ENCODE results near the gene KIZ. TPM values are rescaled to one million over a fixed set of nuclear protein-coding genes. Genes with fewer than 3 reads are reported as not detected.

KIZ gene
- total and polyA plus RNA-seq, 3 donors from 2014 or later, result 41.4 to 76.7 (median 73.3) TPM

DNA sequence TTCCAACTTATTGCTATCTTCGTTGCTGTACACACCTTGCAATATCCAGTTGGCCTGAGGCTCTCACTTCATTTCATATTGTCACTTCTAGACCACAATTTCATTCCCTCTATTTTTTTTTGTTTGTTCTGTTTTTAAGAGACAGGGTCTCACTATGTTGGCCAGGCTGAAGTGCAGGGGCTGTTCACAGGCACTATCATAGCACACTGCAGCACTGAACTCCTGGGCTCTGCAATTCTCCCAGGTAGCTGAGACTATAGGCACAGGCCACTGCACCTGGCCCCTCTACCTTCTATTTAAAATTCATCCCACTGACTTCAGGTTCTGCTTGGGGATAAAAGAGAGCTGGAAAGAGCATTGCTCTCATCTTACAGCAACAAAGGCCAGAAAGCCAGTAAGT, 15.1 kb upstream of the KIZ start:
- H3K27me3 ChIP-seq, result no peaks in the 10 kb centered on the region
- TF ChIP-seq POLR2A (IDR thresholded peaks at IDR 0.05), result no peak
- TF ChIP-seq, protein P1, sequence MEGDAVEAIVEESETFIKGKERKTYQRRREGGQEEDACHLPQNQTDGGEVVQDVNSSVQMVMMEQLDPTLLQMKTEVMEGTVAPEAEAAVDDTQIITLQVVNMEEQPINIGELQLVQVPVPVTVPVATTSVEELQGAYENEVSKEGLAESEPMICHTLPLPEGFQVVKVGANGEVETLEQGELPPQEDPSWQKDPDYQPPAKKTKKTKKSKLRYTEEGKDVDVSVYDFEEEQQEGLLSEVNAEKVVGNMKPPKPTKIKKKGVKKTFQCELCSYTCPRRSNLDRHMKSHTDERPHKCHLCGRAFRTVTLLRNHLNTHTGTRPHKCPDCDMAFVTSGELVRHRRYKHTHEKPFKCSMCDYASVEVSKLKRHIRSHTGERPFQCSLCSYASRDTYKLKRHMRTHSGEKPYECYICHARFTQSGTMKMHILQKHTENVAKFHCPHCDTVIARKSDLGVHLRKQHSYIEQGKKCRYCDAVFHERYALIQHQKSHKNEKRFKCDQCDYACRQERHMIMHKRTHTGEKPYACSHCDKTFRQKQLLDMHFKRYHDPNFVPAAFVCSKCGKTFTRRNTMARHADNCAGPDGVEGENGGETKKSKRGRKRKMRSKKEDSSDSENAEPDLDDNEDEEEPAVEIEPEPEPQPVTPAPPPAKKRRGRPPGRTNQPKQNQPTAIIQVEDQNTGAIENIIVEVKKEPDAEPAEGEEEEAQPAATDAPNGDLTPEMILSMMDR (IDR thresholded peaks at IDR 0.05), result no peak
- H3K4me1 ChIP-seq, result no peaks in the 10 kb centered on the region
- H3K27ac ChIP-seq, result no peak overlapping the region
- intact Hi-C loops (cut with DNase I; ENCODE audit: low total_unique reads), result no loop called here
- no peaks in the 10 kb centered on the region for H3K9me3 ChIP-seq
- H3K36me3 ChIP-seq (ENCODE audit: low read depth, missing control alignments), result no peaks in the 10 kb centered on the region
- DNase-seq, result no peak
- WGBS, 2 donors, result 81 to 98% methylated on average over 1 of the region's 1 CpG
- H3K4me3 ChIP-seq, result no peak overlapping the region

DNA sequence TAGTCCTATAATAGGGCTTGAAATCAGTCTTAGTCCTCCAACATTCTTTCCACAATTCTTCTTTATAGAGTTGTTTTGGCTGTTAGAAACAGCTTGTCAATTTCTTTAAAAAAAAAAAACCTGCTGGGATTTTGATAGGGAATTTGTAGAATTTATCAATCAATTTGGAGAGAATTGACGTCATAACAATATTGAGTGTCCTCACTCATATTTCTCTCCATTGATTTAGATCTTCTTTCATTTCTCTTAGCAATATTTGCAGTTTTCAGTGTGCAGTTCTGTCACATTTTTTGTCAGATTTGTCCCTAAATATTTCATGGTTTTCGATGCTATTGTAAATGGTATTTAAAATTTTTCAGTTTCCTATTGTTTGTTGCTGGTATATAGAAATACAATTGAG, 14.5 kb upstream of the KIZ start:
- intact Hi-C loops (cut with DNase I; ENCODE audit: low total_unique reads), result no loop called here
- WGBS, 2 donors, result 87 to 91% methylated on average over 2 of the region's 2 CpGs
- no peaks in the 10 kb centered on the region for H3K27me3 ChIP-seq
- H3K4me1 ChIP-seq, result no peaks in the 10 kb centered on the region
- no peak overlapping the region for H3K27ac ChIP-seq
- no peak for DNase-seq
- no peaks in the 10 kb centered on the region for H3K36me3 ChIP-seq (ENCODE audit: low read depth, missing control alignments)
- no peak overlapping the region for H3K4me3 ChIP-seq
- no peaks in the 10 kb centered on the region for H3K9me3 ChIP-seq
- TF ChIP-seq POLR2A (IDR thresholded peaks at IDR 0.05), result no peak
- TF ChIP-seq, protein P1 (IDR thresholded peaks at IDR 0.05), result no peak

GRCh38 chr20:21113697-21114096, 12.2 kb upstream of the KIZ start:
- no peak for TF ChIP-seq POLR2A (IDR thresholded peaks at IDR 0.05)
- TF ChIP-seq, protein P1 (IDR thresholded peaks at IDR 0.05), result no peak
- Histone ChIP-seq H3K27me3 (no peaks in the 10 kb centered on the region), H3K4me3 (no peak overlapping the region), H3K36me3 (ENCODE audit: low read depth, missing control alignments) (no peaks in the 10 kb centered on the region), H3K9me3 (no peaks in the 10 kb centered on the region), H3K4me1 (no peaks in the 10 kb centered on the region), H3K27ac (no peak overlapping the region)
- WGBS, 2 donors, result 88 to 90% methylated on average over 4 of the region's 4 CpGs
- intact Hi-C loops (cut with DNase I; ENCODE audit: low total_unique reads), result no loop called here
- no peak for DNase-seq

GRCh38 chr20:21114584-21114983, 11.3 kb upstream of the KIZ start:
- H3K4me3 ChIP-seq, result peak overlapping the region in 1 of 2 donors; percentile 13
- no peaks in the 10 kb centered on the region for H3K9me3 ChIP-seq
- TF ChIP-seq, protein P1 (IDR thresholded peaks at IDR 0.05), result no peak
- no peak for TF ChIP-seq POLR2A (IDR thresholded peaks at IDR 0.05)
- no peaks in the 10 kb centered on the region for H3K36me3 ChIP-seq (ENCODE audit: low read depth, missing control alignments)
- 62 to 72% methylated on average over 15 of the region's 15 CpGs for WGBS, 2 donors
- H3K27ac ChIP-seq, result no peak overlapping the region
- H3K4me1 ChIP-seq, result no peaks in the 10 kb centered on the region
- DNase-seq, result no peak
- intact Hi-C loops (cut with DNase I; ENCODE audit: low total_unique reads), result no loop called here
- no peaks in the 10 kb centered on the region for H3K27me3 ChIP-seq

DNA sequence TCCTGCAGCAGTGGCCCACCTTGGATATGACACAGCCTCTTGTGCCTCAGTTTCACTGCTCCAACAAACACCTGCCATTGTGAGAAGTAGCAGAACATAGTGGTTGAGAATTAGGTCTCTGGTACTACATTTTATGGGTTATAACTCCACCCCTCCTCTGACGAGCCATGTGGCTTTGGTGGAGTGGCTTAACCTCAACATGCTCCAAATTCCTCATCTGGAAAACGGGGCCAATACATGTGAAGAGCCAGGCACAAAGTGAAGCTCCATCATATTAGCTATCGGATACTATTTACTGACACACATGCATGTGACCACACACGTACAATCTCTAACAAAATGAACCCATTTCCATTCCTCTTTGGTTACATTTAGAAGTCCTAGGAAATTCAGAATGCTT, 8.4 kb upstream of the KIZ start:
- H3K4me3 ChIP-seq, result no peak overlapping the region
- no peaks in the 10 kb centered on the region for H3K36me3 ChIP-seq (ENCODE audit: low read depth, missing control alignments)
- no peaks in the 10 kb centered on the region for H3K4me1 ChIP-seq
- no peaks in the 10 kb centered on the region for H3K27me3 ChIP-seq
- no peak overlapping the region for H3K27ac ChIP-seq
- no peak for DNase-seq
- intact Hi-C loops (cut with DNase I; ENCODE audit: low total_unique reads), result no loop called here
- H3K9me3 ChIP-seq, result no peaks in the 10 kb centered on the region
- 72 to 77% methylated on average over 4 of the region's 4 CpGs for WGBS, 2 donors
- TF ChIP-seq POLR2A (IDR thresholded peaks at IDR 0.05), result no peak
- TF ChIP-seq, protein P1 (IDR thresholded peaks at IDR 0.05), result no peak
